Measurements from ENCODE around the gene CGB8.
"Not testable (repeated sequence)": the region's sequence is repeated elsewhere in the genome, so short reads cannot be mapped to it uniquely, and the experiment has no call there.

Gene CGB8

GRCh38 chr19:49029749-49030148 is 19.2 kb downstream of the CGB8 start:
- DNase-seq, result not testable (repeated sequence)

- not testable (repeated sequence) for DNase-seq
Observed at GRCh38 chr19:49028686-49029085, 20.2 kb downstream of the CGB8 start.

GRCh38 chr19:49025599-49025998 is 23.3 kb downstream of the CGB8 start:
- DNase-seq, result not testable (repeated sequence)

- not testable (repeated sequence) for DNase-seq
Observed at GRCh38 chr19:49025088-49025487, 23.8 kb downstream of the CGB8 start.

DNA sequence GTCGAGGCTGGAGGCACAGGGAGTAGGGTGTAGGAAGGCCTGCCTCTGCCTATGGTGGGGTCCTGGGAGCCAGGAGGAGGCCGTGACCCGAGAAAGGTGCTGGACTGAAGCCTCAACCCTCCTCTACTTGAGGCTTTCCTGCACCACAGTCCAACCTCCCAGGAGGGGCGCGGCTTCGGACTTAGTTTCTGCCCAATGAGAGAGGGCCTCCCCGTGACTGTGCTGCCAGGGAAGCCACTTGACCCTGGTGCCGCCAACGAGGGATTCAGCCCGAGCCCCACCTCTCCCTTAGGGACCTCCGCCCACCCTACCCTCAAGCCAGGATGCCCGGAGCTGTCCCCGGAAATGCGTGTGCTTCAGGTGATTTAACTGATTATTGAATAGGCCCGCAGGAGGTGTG is 24.7 kb downstream of the CGB8 start, which contains the start of gene CGB3:
Gene CGB3 (minus strand): TSS at position 101 of the 400 bp plus-strand sequence. CDS start 362 bp downstream, outside the sequence.
- DNase-seq, result not testable (repeated sequence)

- DNase-seq, result no peak
Observed at GRCh38 chr19:49022116-49022515, 26.8 kb downstream of the CGB8 start.

GRCh38 chr19:49020931-49021895 is 27.7 kb downstream of the CGB8 start:
- DNase-seq, result no peak

DNA sequence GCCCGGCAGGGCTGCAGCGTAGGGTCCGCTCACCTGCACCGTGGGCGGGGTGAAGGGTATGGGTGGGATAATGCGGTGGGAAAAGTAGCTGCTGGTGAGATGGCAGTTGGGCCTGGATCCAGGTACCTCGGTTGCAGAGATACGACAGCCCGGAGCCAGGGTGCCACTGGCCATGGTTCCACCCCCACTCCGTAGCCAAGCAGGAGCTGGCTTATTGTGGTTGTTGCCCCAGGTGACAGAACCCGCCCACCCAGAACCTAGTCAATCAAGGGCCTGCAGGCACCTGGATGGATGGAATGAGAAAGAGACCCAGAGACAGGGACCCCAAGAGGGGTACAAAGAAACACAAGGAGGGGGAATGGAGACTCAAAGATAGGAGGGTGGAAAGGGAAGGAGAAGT is 28.6 kb downstream of the CGB8 start:
- DNase-seq, result no peak

DNA sequence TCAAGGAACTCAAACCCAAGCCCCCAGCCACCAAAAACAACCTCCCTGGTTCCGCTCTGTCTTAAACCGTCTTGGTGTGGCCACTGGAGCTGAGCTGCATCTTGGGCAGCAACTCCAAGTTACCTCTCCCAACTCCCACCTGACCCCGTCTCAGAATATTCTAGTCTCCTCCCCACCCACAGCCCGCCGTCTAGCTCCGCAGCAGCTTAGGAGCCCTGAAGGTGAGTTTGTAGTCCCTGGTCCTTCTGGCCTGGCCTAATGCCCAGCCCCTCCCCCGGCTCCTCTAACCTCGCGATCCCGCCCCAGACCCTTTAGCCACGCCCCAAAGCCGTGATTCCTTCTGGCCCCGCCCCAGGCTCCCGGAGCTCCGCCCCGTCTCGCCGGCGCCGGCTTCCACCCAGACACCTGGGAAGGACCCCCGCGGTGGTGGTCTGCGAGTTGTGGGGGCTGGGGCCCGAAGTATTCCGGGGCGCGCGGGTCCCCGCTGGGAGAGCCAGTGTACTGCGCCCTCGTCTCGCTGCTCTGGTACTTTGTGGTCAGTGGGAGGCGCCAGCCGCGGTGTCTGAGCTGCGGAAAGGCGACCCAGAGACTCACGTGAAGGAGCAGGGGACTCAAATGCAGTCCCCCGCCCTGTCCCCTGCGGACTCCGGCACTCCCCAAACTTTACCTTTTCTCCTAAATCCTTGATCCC is 29.5 kb downstream of the CGB8 start:
- DNase-seq, result no peak

- DNase-seq, result not testable (repeated sequence)
Observed at GRCh38 chr19:49018388-49019241, 30.3 kb downstream of the CGB8 start.

GRCh38 chr19:49017666-49018351 is 31.1 kb downstream of the CGB8 start:
- no peak for DNase-seq

GRCh38 chr19:49017041-49017665 is 31.8 kb downstream of the CGB8 start, which contains the start of gene LHB:
TSS of gene LHB (minus strand) at chr19:49017091. CDS start at chr19:49017081, 10 bp downstream.
- no peak for DNase-seq

GRCh38 chr19:49016067-49016839 is 32.7 kb downstream of the CGB8 start:
- DNase-seq, result no peak

GRCh38 chr19:49014870-49015255 is 34.0 kb downstream of the CGB8 start:
- no peak for DNase-seq

DNA sequence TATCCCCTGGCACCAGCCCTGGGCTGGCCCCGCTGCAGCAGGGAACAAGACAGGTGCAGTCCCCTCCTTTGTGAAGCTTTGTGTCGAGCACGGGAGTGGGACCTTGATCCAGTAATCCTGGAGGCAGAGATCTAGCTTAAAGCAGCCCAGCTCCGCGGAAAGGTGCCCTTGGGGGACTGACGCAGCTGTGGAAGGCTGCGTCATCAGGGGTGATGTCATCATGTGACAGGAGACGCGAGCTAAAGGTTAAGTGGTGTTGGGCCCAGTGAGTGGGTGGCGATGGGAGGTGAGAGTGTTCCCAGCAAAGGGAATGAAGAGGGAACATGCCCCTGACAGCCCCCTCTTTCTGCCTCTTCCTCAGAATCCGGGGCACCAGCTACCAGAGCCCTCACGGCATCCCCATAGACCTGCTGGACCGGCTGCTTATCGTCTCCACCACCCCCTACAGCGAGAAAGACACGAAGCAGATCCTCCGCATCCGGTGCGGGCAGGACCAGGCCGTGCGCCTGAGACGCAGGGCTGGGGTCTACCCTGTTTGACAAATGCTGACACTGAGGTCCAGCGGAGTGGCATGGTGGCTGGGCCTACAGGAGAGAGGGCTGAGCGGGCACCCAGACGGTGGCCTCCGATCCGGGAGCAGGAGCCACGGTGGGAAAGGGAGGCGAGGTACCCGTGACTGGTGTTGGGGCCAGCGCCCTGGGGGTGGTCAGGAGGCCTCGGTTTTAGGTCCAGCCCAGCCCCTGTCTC is 34.6 kb downstream of the CGB8 start:
- peak; percentile 22 for DNase-seq

DNA sequence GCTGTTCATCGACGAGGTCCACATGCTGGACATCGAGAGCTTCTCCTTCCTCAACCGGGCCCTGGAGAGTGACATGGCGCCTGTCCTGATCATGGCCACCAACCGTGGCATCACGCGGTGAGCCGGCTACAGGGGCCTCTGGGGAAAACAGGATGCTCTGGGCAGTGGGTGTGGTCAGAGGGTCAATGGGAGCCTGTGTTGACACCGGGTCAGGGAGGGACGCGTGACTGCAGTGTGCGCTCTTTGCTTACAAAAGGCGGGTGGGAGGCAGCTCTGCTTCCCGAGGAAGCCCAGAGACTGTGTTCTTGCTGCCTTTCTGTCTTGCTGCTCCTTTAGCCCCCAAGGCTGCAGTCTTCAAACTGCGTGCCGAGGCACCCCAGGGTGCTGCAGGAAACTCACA is 37.7 kb downstream of the CGB8 start:
- no peak for DNase-seq

- DNase-seq, result no peak
Observed at GRCh38 chr19:49010453-49010852, 38.5 kb downstream of the CGB8 start.

DNA sequence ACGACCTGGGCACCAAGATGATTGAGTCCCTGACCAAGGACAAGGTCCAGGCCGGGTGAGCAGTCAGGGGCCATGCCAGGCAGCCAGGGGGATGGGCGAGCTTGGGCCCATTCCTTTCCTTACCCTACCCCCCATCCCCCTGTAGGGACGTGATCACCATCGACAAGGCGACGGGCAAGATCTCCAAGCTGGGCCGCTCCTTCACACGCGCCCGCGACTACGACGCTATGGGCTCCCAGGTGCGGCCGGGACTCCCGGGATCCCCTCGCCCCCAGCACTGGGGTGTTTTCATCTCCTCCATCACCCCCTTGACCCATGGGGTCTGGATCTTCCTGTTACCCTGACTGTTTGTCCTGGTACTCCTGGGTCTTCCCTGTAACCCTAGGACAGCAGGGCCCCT is 39.1 kb downstream of the CGB8 start:
- no peak for DNase-seq

- DNase-seq, result no peak
Observed at GRCh38 chr19:49006905-49007304, 42.0 kb downstream of the CGB8 start.

Data from T1000 (cell line).